Adrenal gland (tissue), 5 donors: ENCODE data around the gene SOCS2.

ENCODE experiments used
- CTCF ChIP-seq, 6 experiments: fragments of 450-650 bp in 4 of 6; fragments of 200-600 bp in 2 of 6; sonication (generic) in 1 of 6; IDR thresholded peaks; 1 replicate in 5 of 6; 2 replicates in 1 of 6; pipeline versions ENCODE4 v1.5.1 to v1.8.0; 2016 to 2021; ENCODE audit warnings: antibody characterized with exemption in 6 of 6, mild to moderate bottlenecking in 2 of 6, moderate library complexity in 1 of 6
- POLR2A ChIP-seq, 2 donors: fragments of 450-650 bp; IDR thresholded peaks; one replicate each; pipeline ENCODE4 v1.6.1; 2017; ENCODE audit warnings: antibody characterized with exemption in 2 of 2, mild to moderate bottlenecking in 2 of 2, moderate library complexity in 1 of 2
- donor health status: DM: no; HTN: no; CAD: no.

- no peak for TF ChIP-seq POLR2A (IDR thresholded peaks at IDR 0.05)
- no peak for TF ChIP-seq CTCF (IDR thresholded peaks at IDR 0.05)
These were observed 30.8 kb upstream of the SOCS2 start for GRCh38 chr12:93541578-93542225.
